Measurements from ENCODE around the gene GALNT16.
A peak's percentile ranks its signal among the peaks of the same experiment; 100 is the strongest.

GALNT16 gene

DNA sequence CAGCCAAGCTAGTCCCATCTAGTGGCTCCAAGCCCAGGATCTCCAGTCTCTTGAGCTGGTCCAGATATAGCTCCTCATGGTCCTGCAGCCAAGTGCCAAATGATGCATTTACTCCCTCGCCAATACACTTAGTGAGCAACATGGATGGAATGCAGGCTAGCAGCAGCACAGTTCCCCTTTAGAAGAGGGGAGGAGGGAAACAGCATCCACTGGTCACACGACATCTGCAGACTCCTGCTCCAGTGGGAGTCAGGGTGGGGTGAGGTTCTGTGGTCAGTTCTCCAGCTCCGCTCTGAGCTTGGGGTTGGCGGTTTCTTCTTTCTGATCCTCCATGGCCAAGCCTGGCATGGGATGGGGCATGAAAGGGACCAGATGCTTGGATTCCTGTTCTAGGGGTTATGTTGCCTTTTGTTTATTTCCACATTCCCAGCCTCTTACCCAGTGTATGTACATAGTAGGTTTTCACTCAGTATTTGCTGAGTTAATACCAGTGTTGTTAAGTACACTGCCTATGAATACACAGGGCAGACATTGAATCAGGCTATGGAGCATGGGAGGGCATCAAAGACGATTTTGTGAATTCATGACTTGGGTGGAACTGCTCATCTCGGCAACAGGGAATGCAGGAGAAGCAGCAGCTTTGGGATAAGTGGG is 57.3 kb downstream of the GALNT16 start:
- DNase-seq (ENCODE audit: low read depth), result no peak
- TF ChIP-seq, protein P1, sequence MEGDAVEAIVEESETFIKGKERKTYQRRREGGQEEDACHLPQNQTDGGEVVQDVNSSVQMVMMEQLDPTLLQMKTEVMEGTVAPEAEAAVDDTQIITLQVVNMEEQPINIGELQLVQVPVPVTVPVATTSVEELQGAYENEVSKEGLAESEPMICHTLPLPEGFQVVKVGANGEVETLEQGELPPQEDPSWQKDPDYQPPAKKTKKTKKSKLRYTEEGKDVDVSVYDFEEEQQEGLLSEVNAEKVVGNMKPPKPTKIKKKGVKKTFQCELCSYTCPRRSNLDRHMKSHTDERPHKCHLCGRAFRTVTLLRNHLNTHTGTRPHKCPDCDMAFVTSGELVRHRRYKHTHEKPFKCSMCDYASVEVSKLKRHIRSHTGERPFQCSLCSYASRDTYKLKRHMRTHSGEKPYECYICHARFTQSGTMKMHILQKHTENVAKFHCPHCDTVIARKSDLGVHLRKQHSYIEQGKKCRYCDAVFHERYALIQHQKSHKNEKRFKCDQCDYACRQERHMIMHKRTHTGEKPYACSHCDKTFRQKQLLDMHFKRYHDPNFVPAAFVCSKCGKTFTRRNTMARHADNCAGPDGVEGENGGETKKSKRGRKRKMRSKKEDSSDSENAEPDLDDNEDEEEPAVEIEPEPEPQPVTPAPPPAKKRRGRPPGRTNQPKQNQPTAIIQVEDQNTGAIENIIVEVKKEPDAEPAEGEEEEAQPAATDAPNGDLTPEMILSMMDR (IDR thresholded peaks at IDR 0.05; ENCODE audit: insufficient read depth, low read depth, low read length, missing control alignments), result no peak

DNA sequence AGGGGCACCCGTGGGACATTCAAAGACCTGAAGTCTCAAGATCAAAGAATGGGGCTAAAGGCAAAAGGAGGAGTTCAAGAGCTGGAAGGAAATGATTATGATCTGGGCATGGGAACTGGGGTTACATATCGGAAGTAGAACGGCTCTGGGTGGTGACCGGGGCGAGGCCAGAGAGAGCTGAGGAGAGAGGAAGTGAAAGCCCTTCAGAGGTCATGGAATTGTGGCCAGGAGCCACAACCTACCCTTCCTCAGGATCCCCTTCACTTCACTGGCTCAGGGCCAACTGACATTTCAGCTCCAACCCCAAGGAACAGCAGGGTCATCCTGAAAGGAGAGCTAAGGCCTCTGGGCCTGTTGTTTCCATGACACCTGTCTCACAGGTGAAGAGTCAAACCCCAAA is 57.8 kb downstream of the GALNT16 start:
- DNase-seq (ENCODE audit: low read depth), result peak; percentile 38
- TF ChIP-seq, protein P1 (IDR thresholded peaks at IDR 0.05; ENCODE audit: insufficient read depth, low read depth, low read length, missing control alignments), result no peak

More for the DNA sequence above, 57.3 kb downstream of the GALNT16 start:
- no peak overlapping the region for H3K4me3 ChIP-seq (ENCODE audit: low read depth, low read length)

DNA sequence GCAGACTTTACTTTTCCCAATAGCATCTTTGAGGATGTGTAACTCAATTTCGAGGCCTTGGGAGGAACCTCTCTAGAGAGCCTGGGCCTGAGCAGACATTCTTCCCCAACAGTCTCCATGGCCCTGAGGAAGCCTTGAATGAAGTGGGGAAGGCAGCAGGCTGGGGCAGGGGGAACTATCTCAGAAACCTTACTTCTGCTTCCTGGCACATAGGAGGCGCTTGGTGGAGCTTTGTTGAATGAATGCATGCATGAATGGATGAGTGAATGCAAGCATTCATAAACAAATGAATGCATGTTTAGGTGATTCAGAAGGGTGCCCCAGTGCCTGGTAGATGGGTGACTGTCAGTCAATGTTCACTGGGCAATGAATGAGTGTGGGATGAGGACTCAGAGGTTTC is 58.3 kb downstream of the GALNT16 start:
- TF ChIP-seq, protein P1 (IDR thresholded peaks at IDR 0.05; ENCODE audit: insufficient read depth, low read depth, low read length, missing control alignments), result no peak
- DNase-seq (ENCODE audit: low read depth), result peak; percentile 18
- no peak overlapping the region for H3K4me3 ChIP-seq (ENCODE audit: low read depth, low read length)

More for the DNA sequence above, 57.8 kb downstream of the GALNT16 start:
- H3K4me3 ChIP-seq (ENCODE audit: low read depth, low read length), result no peak overlapping the region

DNA sequence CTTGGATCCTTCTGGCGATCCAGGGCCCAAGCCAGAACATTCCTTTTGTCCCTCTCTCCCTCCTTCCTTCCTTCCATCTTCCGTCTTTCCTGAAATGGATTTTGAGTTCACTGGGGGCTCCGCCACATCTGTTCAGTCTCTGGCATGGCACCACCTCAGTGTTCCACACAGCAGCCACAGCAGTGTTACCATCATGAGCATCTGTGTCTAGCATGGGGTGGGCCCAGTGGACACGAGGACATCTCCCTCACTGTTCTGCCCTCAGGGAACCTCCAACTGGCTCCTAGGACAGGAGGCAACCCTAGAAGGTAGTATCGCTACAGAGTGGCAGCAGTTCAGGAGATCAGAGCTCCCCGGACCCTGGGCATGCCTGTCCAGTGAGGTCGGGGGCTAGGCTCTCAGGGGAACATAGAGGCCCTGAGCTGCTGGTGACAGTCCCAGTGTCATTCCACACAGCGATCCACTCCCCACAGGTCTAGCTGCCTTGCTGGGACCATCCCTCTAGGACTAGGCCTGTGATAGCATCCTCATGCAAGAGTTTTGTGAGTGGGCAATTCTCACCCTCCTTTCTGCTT is 59.0 kb downstream of the GALNT16 start:
- H3K4me3 ChIP-seq (ENCODE audit: low read depth, low read length), result no peak overlapping the region
- TF ChIP-seq, protein P1 (IDR thresholded peaks at IDR 0.05; ENCODE audit: insufficient read depth, low read depth, low read length, missing control alignments), result no peak
- no peak for DNase-seq (ENCODE audit: low read depth)

DNA sequence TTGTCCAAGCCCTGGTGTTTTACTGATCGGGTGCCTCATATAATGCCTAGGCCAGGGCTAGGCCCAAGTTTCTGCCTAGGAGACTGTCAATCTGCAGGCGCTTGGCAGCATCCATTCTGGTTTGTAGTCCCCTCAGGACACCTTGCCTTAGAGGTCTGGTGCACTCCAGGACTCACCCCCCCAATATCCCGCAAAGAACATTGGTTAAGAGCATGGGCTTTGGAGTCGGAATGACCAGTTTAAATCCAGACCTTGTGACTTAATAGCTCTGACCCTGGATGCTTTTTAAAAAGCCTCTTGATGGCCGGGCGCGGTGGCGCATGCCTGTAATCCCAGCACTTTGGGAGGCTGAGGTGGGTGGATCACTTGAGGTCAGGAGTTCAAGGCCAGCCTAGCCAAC is 60.0 kb downstream of the GALNT16 start:
- DNase-seq (ENCODE audit: low read depth), result no peak
- TF ChIP-seq, protein P1 (IDR thresholded peaks at IDR 0.05; ENCODE audit: insufficient read depth, low read depth, low read length, missing control alignments), result no peak
- H3K4me3 ChIP-seq (ENCODE audit: low read depth, low read length), result no peak overlapping the region

DNA sequence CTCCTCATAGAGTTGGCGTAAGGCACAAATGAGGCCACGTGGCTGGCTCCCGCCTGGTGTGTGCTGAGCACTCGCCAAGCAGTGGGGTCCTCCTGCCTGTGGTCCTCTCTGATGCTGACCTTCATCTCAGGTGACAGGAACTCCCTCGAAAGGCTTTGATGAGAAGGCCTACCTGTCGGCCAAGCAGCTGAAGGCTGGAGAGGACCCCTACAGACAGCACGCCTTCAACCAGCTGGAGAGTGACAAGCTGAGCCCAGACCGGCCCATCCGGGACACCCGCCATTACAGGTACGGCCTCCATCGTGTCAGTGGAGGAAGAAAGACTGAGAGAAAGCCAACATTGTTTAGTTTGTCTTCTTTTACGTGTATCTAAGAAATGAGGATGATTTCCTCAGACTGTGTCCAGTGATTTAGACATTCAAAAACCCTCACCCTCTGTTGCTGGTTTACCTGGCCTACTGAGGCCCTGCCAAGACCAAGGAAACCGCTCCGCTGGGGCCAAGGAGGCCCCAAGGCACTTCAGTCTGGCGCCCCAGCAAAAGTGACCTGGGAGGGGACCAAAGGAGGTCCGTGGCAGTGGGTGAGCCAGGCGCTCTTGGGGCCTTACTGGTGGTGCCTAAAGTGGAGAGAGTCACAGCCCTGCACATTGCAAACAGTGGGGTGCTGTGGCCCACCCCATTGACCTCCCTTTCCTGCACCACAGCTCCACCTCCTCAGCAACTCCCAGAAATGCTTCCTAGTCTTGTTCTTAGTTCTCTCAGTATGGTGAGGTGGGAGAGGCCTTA is 60.8 kb downstream of the GALNT16 start:
- H3K4me3 ChIP-seq (ENCODE audit: low read depth, low read length), result no peak overlapping the region
- no peak for DNase-seq (ENCODE audit: low read depth)
- TF ChIP-seq, protein P1 (IDR thresholded peaks at IDR 0.05; ENCODE audit: insufficient read depth, low read depth, low read length, missing control alignments), result no peak

All from GM12865 (cell line).